ENCODE measurements around the gene ALDH18A1.

- TF ChIP-seq CTCF (IDR thresholded peaks at IDR 0.05) (no peak), POLR2A (IDR thresholded peaks at IDR 0.05) (no peak)
Measured at GRCh38 chr10:95651346-95652060, 5.0 kb downstream of the ALDH18A1 start.
